Lower lobe of right lung (tissue), 2 donors: ENCODE data around the gene IQCF6. TPM values are rescaled to one million over a fixed set of nuclear protein-coding genes. Genes with fewer than 3 reads are reported as not detected.

Source experiments
- ATAC-seq, 2 donors: fragments of 200-7000 bp; cut with Tn5 transposase; one replicate each; pipeline ENCODE4 v1.9.1; 2020 to 2022; ENCODE audit warnings: mild to moderate bottlenecking in 2 of 2, moderate library complexity in 2 of 2
- DNase-seq: peaks from one replicate; pipeline ENCODE4 v3.0.0-alpha.2; 2020
- H3K27ac ChIP-seq: fragments of 200-600 bp; one replicate; pipeline ENCODE4 v1.8.0; 2022
- H3K27me3 ChIP-seq: fragments of 200-600 bp; one replicate; pipeline ENCODE4 v1.8.0; 2022; ENCODE audit warnings: low read depth
- H3K36me3 ChIP-seq: fragments of 200-600 bp; one replicate; pipeline ENCODE4 v1.8.0; 2022; ENCODE audit warnings: mild to moderate bottlenecking
- H3K4me1 ChIP-seq: fragments of 200-600 bp; one replicate; pipeline ENCODE4 v1.8.0; 2022
- H3K4me3 ChIP-seq: fragments of 200-600 bp; one replicate; pipeline ENCODE4 v1.8.0; 2022; ENCODE audit warnings: mild to moderate bottlenecking
- H3K9me3 ChIP-seq: fragments of 200-600 bp; one replicate; pipeline ENCODE4 v1.8.0; 2022
- CTCF ChIP-seq: fragments of 200-600 bp; IDR thresholded peaks from one replicate; pipeline ENCODE4 v1.8.0; 2022; ENCODE audit warnings: antibody characterized with exemption, mild to moderate bottlenecking
- intact Hi-C: fragments of 100-400 bp; cut with DNase I; formaldehyde crosslinking; loops from one replicate; pipeline ENCODE4 v1.11.0; 2022
- total RNA-seq: library from RNA; stranded (reverse); fragmentation: NEBNext Ultra II Directional; extraction: Animal tissue kit (Norgen Biotek cat#: 25700); gene quantifications from one replicate; pipeline ENCODE4 v1.2.1, GENCODE V29; 2021
- donor health status: DM: no; HTN: yes; CAD: no; lungs with severe emphysema.

The IQCF6 gene
- total RNA-seq, 1 donor from 2014 or later: not detected

- intact Hi-C loops: no loop called here
- Histone ChIP-seq H3K27ac (no peak overlapping the region), H3K27me3 (peaks cover 15% of the 10 kb centered on the region), H3K4me1 (no peaks in the 10 kb centered on the region), H3K9me3 (no peaks in the 10 kb centered on the region), H3K36me3 (no peaks in the 10 kb centered on the region), H3K4me3 (no peak overlapping the region)
- ATAC-seq (no peak), DNase-seq (no peak)
- no peak for TF ChIP-seq CTCF
These were observed 37.7 kb upstream of the IQCF6 start for GRCh38 chr3:51816723-51817122.

- TF ChIP-seq CTCF: no peak
- H3K27ac ChIP-seq: no peak overlapping the region
- no peaks in the 10 kb centered on the region for H3K9me3 ChIP-seq
- no peak overlapping the region for H3K4me3 ChIP-seq
- no peaks in the 10 kb centered on the region for H3K36me3 ChIP-seq
- H3K4me1 ChIP-seq: no peaks in the 10 kb centered on the region
- ATAC-seq: no peak
- peaks cover 12% of the 10 kb centered on the region for H3K27me3 ChIP-seq
- DNase-seq: no peak
- intact Hi-C loops: no loop called here
These were observed 36.6 kb upstream of the IQCF6 start for GRCh38 chr3:51815614-51816013.

GRCh38 chr3:51814034-51814433, 35.0 kb upstream of the IQCF6 start:
- ATAC-seq (no peak), DNase-seq (no peak)
- Histone ChIP-seq H3K36me3 (no peaks in the 10 kb centered on the region), H3K9me3 (no peaks in the 10 kb centered on the region), H3K4me3 (no peak overlapping the region), H3K4me1 (no peaks in the 10 kb centered on the region), H3K27me3 (peaks cover 6% of the 10 kb centered on the region), H3K27ac (no peak overlapping the region)
- intact Hi-C loops: no loop called here
- TF ChIP-seq CTCF: no peak

- no peaks in the 10 kb centered on the region for H3K36me3 ChIP-seq
- no peaks in the 10 kb centered on the region for H3K9me3 ChIP-seq
- DNase-seq (peak; percentile 61), ATAC-seq (peak; percentile 40 to 56)
- H3K4me1 ChIP-seq: no peaks in the 10 kb centered on the region
- intact Hi-C loops: no loop called here
- H3K27me3 ChIP-seq: peaks cover 6% of the 10 kb centered on the region
- no peak overlapping the region for H3K4me3 ChIP-seq
- no peak overlapping the region for H3K27ac ChIP-seq
- TF ChIP-seq CTCF: no peak
These were observed 34.5 kb upstream of the IQCF6 start for GRCh38 chr3:51813539-51813938.

- ATAC-seq (no peak), DNase-seq (no peak)
- H3K4me3 ChIP-seq: no peak overlapping the region
- intact Hi-C loops: no loop called here
- H3K27me3 ChIP-seq: no peaks in the 10 kb centered on the region
- H3K36me3 ChIP-seq: no peaks in the 10 kb centered on the region
- H3K4me1 ChIP-seq: no peaks in the 10 kb centered on the region
- no peak overlapping the region for H3K27ac ChIP-seq
- no peak for TF ChIP-seq CTCF
- no peaks in the 10 kb centered on the region for H3K9me3 ChIP-seq
These were observed 29.9 kb upstream of the IQCF6 start for GRCh38 chr3:51808934-51809333.
